ENCODE results near the gene LRP1.

Gene LRP1

GRCh38 chr12:57154076-57154475, 25.8 kb downstream of the LRP1 start:
- no peak for DNase-seq (ENCODE audit: low read depth in 2 of 2)

DNA sequence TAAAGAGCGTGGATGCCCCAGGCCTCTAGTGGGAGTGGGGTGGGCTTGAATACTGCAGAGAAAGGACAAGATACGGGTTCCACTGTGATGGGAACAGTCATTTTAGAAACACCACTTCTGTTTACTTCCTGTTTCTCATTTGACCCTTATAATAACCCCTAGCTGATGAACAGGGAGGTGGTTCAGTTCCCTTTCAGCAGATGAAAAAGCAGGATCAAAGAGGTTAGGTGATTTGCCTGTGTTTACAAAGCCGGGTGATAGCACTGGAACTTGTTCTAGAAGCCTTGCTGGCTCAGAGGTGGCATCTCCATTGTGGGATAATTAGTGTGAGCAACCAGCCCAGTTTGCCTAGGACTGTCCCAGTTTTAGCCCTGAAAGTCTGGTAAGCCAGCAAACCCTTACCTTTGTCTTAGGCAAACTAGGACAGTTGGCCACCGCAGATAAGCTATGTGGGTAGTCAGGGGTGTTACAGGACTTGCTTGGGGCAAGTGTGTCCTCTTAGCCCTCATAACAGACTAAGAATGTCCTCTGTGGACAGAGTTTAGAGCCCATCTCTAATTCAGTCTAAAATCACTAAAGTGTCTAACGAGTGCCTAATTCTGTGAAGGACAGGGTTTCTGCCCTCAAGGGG, 26.6 kb downstream of the LRP1 start:
- no peak for DNase-seq (ENCODE audit: low read depth in 2 of 2)

- DNase-seq (ENCODE audit: low read depth in 2 of 2): no peak
Observed at GRCh38 chr12:57156701-57157403, 28.6 kb downstream of the LRP1 start.

GRCh38 chr12:57157588-57158173, 29.4 kb downstream of the LRP1 start:
- no peak for DNase-seq (ENCODE audit: low read depth in 2 of 2)

DNA sequence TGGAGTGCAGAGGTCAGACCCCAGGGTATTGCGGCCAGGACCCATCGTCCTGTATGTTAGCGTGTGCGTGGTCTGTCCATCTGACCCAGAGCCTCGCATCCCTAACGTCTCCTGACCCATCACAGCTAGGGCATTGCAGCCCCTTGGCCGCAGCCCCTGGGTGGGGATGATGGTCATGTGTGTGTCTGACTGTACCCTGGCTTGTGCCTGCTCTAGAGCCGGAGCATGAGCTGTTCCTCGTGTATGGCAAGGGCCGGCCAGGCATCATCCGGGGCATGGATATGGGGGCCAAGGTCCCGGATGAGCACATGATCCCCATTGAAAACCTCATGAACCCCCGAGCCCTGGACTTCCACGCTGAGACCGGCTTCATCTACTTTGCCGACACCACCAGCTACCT, 29.9 kb downstream of the LRP1 start:
- no peak for DNase-seq (ENCODE audit: low read depth in 2 of 2)

GRCh38 chr12:57158665-57159064, 30.4 kb downstream of the LRP1 start:
- DNase-seq (ENCODE audit: low read depth in 2 of 2): no peak

DNA sequence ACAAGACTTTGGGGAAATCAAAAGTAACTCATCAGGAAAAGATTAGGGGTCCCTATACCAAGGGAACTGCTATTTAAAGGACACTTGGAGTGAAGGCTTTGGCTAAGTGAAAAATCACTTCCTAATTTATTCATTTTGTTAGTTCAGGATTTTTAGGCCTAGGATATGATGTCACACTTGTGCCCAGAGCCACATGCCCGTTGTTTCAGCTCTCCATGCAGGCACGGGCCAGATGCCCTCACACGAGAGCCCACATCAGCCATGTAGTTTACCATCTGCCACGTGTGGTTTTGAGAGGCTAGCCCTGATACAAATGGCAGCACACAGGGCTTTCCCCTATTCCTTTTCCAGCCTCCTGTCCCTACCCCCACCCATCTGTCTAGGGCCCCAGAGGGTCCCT, 31.0 kb downstream of the LRP1 start:
- no peak for DNase-seq (ENCODE audit: low read depth in 2 of 2)

GRCh38 chr12:57160040-57160439, 31.8 kb downstream of the LRP1 start:
- DNase-seq (ENCODE audit: low read depth in 2 of 2): no peak

- DNase-seq (ENCODE audit: low read depth in 2 of 2): no peak
Observed at GRCh38 chr12:57160741-57161140, 32.5 kb downstream of the LRP1 start.

- DNase-seq (ENCODE audit: low read depth in 2 of 2): no peak
Observed at GRCh38 chr12:57161491-57161890, 33.2 kb downstream of the LRP1 start.

- DNase-seq (ENCODE audit: low read depth in 2 of 2): no peak
Observed at GRCh38 chr12:57162553-57163125, 34.4 kb downstream of the LRP1 start.

DNA sequence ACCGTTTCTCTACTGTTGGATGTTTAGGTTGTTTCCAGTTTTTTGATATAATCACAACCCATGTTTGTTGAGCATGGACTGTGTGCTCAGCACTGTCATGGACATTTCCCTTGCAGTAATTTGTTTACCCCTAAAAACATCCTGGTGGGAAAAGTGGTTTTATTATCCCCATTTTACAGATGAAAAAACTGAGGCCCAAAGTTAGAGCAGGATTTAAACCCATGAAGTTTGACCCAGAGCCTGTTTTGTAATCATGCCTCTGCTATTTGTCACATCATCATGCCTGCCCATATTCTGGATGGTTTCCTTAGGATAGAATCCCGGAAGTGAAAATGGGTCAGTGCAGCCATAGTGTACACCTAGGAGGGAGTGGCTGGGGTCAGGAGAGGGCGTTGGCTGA, 36.2 kb downstream of the LRP1 start:
- no peak for DNase-seq (ENCODE audit: low read depth in 2 of 2)

DNA sequence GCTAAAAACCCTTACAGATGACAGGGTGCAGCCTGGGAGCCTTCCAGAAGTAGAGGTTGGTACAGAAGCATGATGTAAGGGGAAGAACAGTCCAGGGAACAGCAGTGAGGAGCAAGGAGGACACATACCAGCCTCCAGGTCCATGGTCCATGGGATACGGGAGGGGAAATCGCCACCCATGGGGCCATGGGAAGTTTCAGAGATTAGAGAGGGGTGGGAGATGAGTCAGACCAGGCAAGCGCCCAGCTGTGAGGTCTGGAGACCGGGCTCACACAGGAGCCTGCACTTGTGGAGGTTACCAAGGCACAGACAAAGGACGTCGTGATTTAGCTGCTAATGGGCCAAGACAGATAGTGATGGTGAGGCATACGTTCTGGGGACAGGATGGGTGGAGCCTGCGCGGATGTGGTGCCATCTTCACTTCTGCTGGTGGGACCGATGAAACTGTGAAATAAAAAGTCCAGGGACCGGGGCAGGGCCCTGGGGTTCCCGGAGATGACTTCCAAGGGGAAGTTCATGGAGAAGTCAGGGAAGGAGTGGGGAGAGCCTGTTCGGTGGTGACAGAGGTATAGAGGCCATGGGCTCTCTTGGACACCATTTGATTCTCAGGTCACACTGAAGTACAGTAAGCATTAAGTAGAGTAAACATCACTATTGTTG, 36.8 kb downstream of the LRP1 start:
- DNase-seq (ENCODE audit: low read depth in 2 of 2): no peak

DNA sequence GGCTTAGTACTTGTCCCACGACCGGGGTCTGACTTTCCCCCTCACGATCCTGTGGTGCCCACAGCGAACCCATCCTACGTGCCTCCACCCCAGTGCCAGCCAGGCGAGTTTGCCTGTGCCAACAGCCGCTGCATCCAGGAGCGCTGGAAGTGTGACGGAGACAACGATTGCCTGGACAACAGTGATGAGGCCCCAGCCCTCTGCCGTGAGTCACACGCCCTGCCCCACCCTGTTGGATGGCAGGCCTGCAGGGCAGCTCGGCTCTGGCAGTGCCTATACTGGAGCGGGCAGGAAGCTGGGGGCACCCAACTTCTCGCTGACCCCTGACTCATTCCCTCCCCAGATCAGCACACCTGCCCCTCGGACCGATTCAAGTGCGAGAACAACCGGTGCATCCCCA, 37.5 kb downstream of the LRP1 start:
- no peak for DNase-seq (ENCODE audit: low read depth in 2 of 2)

DNA sequence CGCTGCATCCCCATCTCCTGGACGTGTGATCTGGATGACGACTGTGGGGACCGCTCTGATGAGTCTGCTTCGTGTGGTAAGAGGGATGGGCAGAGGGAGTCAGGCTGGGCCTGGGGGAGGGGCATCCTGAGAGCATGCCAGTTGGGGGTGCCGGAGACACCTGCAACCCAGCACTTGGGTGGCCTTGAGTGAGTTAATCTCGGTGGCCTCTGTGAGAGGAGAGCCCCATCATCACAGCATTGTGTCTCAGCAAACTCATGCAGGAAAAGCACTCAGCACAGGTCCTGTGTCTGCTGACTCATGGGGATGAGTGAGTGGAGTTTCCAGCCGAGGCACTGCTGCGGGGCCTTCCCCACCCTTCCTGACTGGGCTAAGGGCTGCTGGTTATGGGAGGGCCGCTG, 38.7 kb downstream of the LRP1 start:
- DNase-seq (ENCODE audit: low read depth in 2 of 2): no peak

- no peak for DNase-seq (ENCODE audit: low read depth in 2 of 2)
Observed at GRCh38 chr12:57168058-57168457, 39.8 kb downstream of the LRP1 start.

DNA sequence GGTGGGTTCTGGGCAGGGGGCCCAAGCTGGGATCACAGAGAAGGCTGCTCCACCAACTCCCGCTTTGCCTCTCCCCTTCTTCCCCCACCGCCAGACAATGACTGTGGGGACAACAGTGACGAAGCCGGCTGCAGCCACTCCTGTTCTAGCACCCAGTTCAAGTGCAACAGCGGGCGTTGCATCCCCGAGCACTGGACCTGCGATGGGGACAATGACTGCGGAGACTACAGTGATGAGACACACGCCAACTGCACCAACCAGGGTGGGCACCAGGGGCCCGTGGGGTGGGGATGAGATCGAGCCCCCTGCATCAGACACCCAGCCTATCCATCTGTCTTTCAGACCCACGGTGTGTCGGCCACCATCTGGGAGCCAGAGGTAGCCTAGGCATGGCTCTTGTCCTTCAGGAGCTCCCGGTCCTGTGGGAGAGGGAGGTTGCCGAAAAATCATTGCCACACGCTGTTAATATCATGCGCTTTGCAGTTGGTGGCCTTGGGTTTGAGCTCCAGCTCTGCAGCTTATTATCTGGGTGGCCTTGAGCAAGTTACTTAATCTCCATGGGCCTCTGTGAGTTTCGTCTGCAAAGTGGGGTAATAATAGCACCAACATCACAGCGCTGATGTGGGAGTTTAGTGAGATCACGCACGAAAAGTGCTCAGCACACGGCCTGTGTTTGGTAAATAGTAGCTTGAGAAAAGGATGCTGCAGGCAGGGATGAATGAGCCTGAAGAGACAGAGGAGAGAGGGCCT, 40.9 kb downstream of the LRP1 start:
- DNase-seq (ENCODE audit: low read depth in 2 of 2): no peak

DNA sequence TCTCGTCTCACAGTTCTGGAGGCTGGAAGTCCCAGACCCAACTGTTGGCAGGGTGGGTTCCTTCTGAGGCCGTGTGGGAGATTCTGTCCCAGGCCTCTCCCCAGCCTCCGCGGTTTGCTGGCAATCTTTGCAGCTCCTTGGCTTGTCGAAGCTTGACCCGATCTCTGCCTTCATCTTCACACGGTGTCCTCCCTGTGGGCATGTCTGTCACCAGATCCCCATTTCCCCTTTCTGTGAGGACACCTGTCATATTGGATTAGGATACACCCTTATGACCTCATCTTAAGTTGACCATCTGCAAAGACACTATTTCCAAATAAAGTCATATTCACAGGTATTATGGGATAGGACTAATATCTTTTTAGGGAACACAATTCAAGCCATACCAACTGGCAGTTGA, 41.7 kb downstream of the LRP1 start:
- no peak for DNase-seq (ENCODE audit: low read depth in 2 of 2)

DNA sequence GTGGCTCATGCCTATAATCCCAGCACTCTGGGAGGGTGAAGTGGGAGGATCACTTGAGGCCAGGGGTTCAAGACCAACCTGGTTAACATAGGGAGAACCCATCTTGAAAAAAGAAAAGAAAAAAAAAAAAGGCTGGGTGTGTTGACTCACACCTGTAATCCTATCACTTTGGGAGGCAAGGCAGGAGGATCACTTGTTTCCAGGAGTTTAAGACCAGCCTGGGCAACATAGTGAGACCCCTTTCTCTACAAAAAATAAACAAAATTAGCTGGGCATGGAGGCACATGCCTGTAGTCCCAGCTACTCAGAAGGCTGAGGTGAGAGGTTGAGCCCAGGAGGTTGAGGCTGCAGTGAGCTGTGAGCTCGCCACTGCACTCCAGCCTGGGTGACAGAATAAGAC, 42.1 kb downstream of the LRP1 start:
- no peak for DNase-seq (ENCODE audit: low read depth in 2 of 2)

DNA sequence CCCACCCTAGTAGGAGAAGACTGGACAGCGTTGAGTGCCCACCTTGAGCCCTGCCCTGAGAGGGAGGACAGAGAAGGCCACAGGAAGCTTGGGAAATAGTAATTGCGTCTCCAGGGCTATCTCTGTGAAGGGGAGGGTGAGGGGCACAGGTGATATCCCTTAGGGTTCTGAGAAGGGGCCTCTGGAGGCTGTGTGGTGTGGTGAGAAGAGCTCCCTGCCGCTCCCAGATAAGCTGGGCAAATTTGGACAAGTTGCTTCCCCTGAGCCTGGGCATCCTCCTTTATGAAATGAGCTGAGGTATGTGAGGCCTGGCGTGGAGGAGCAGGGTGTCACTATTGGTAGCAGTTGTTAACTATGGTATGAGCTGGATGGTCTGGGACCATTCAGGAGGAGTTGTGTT, 42.6 kb downstream of the LRP1 start:
- DNase-seq (ENCODE audit: low read depth in 2 of 2): no peak

DNA sequence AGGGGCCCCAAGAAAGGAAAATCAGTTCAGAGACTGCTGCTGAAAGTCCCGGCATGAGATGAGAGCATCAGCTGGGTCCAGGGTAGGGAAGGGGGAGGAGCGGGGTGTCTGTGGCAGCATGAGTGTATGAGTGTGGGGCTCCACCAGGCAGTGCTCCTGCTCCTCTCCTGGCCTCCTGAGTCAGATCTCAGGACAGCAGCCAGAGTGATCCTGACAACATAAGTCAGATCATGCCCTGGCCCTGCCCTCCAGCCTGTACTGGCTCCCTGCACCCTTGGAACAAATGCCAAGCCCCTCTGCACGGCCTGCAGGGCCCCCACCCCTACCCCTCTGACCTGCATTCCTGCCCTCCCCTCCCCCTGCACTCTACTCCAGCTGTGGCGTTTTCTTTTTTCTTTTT, 43.4 kb downstream of the LRP1 start:
- DNase-seq (ENCODE audit: low read depth in 2 of 2): peak in 1 of 2 experiments; percentile 21

DNA sequence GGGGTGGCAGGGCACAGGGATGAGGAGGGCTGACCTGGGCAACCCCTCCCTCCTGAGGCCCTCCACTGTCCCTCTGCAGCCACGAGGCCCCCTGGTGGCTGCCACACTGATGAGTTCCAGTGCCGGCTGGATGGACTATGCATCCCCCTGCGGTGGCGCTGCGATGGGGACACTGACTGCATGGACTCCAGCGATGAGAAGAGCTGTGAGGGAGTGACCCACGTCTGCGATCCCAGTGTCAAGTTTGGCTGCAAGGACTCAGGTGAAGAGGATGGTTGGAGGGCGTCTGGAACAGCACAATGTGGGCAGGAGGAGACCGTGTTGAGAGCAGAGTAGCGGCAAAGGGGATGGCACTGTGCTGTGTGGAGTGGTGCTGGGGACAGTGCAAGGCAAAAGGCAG, 44.8 kb downstream of the LRP1 start:
- DNase-seq (ENCODE audit: low read depth in 2 of 2): no peak

Data from fibroblast of skin of left quadriceps (primary cell).